WTC11 (cell line): Measurements from ENCODE around the gene LNX1. TPM values are rescaled to one million over a fixed set of nuclear protein-coding genes. Genes with fewer than 3 reads are reported as not detected.

Source experiments
- ATAC-seq: fragments of 200-7000 bp; cut with Tn5 transposase; 2 replicates; pipeline ENCODE4 v1.10.0; 2021; ENCODE audit warnings: mild to moderate bottlenecking, moderate library complexity
- CTCF ChIA-PET: fragments of 300-600 bp; sonication (Branson Sonifier 250); formaldehyde crosslinking; loops from one replicate; lab custom pipeline; 2021; ENCODE audit warnings: antibody characterized with exemption; lab: Charles Lee
- POLR2A ChIA-PET: fragments of 350-600 bp; sonication (Branson Sonifier 250); formaldehyde crosslinking; loops from one replicate; lab custom pipeline; 2021; ENCODE audit warnings: antibody characterized with exemption; lab: Charles Lee
- DNase-seq: peaks from one replicate; pipeline ENCODE4 v3.0.0; 2021; ENCODE audit warnings: low spot score
- H3K27ac Mint-ChIP-seq: 2 replicates; pipeline ENCODE4 v1.8.0; 2021; ENCODE audit warnings: mixed read lengths
- H3K27me3 Mint-ChIP-seq: 2 replicates; pipeline ENCODE4 v1.8.0; 2021; ENCODE audit warnings: low read depth, mild to moderate bottlenecking, moderate library complexity, mixed read lengths
- H3K36me3 Mint-ChIP-seq: 2 replicates; pipeline ENCODE4 v1.8.0; 2021; ENCODE audit warnings: mixed read lengths
- H3K4me1 Mint-ChIP-seq: 2 replicates; pipeline ENCODE4 v1.8.0; 2022; ENCODE audit warnings: mixed read lengths
- H3K4me3 Mint-ChIP-seq: 2 replicates; pipeline ENCODE4 v1.8.0; 2021; ENCODE audit warnings: mild to moderate bottlenecking, moderate library complexity, mixed read lengths
- H3K9me3 Mint-ChIP-seq: 2 replicates; pipeline ENCODE4 v1.8.0; 2021; ENCODE audit warnings: mixed read lengths
- ATF2 ChIP-seq: sonication (generic); formaldehyde crosslinking; IDR thresholded peaks from 2 replicates; pipeline ENCODE4 v1.8.1; 2022; ENCODE audit warnings: low read depth, missing genetic modification reagents, borderline replicate concordance
- CDX4 ChIP-seq: fragments of 250-450 bp; sonication (Bioruptor Pico); IDR thresholded peaks from 2 replicates; pipeline ENCODE4 v1.9.0; 2021; ENCODE audit warnings: moderate library complexity, mild to moderate bottlenecking, inconsistent platforms, borderline replicate concordance
- ESRRA ChIP-seq: sonication (generic); formaldehyde crosslinking; IDR thresholded peaks from 2 replicates; pipeline ENCODE4 v1.8.1; 2022; ENCODE audit warnings: mild to moderate bottlenecking, missing genetic modification reagents, borderline replicate concordance
- FOXK1 ChIP-seq: sonication (generic); formaldehyde crosslinking; IDR thresholded peaks from 2 replicates; pipeline ENCODE4 v1.8.0; 2022; ENCODE audit warnings: mild to moderate bottlenecking, moderate library complexity, missing genetic modification reagents
- FOXP4 ChIP-seq: sonication (generic); formaldehyde crosslinking; IDR thresholded peaks from 2 replicates; pipeline ENCODE4 v1.8.0; 2022; ENCODE audit warnings: mild to moderate bottlenecking, missing genetic modification reagents
- IRF2 ChIP-seq: sonication (generic); formaldehyde crosslinking; IDR thresholded peaks from 2 replicates; pipeline ENCODE4 v1.8.0; 2022; ENCODE audit warnings: low read depth, missing genetic modification reagents, borderline replicate concordance
- JAZF1 ChIP-seq: fragments of 250-450 bp; sonication (Bioruptor Pico); IDR thresholded peaks from 2 replicates; pipeline ENCODE4 v1.9.0; 2021; ENCODE audit warnings: moderate library complexity, mild to moderate bottlenecking, inconsistent platforms
- JUN ChIP-seq: sonication (generic); formaldehyde crosslinking; IDR thresholded peaks from 2 replicates; pipeline ENCODE4 v1.8.0; 2023; ENCODE audit warnings: mild to moderate bottlenecking, missing genetic modification reagents
- PRDM15 ChIP-seq: sonication (generic); formaldehyde crosslinking; IDR thresholded peaks from 2 replicates; pipeline ENCODE4 v1.8.0; 2022; ENCODE audit warnings: missing genetic modification reagents
- PRRX2 ChIP-seq: fragments of 250-450 bp; sonication (Bioruptor Pico); IDR thresholded peaks from 2 replicates; pipeline ENCODE4 v1.8.0; 2021; ENCODE audit warnings: mild to moderate bottlenecking
- RORB ChIP-seq: fragments of 250-450 bp; sonication (Bioruptor Pico); IDR thresholded peaks from 2 replicates; pipeline ENCODE4 v1.9.0; 2021; ENCODE audit warnings: mild to moderate bottlenecking
- SP1 ChIP-seq: sonication (generic); formaldehyde crosslinking; conservative IDR thresholded peaks from 2 replicates; pipeline ENCODE4 v1.8.1; 2022; ENCODE audit warnings: missing genetic modification reagents
- STAT6 ChIP-seq: sonication (generic); formaldehyde crosslinking; conservative IDR thresholded peaks from 2 replicates; pipeline ENCODE4 v1.8.1; 2023; ENCODE audit warnings: mild to moderate bottlenecking, low read depth, missing genetic modification reagents, moderate library complexity
- TEAD4 ChIP-seq: sonication (generic); formaldehyde crosslinking; IDR thresholded peaks from 2 replicates; pipeline ENCODE4 v1.8.0; 2022; ENCODE audit warnings: mild to moderate bottlenecking, missing genetic modification reagents
- USF2 ChIP-seq: sonication (generic); formaldehyde crosslinking; IDR thresholded peaks from 2 replicates; pipeline ENCODE4 v1.8.1; 2023; ENCODE audit warnings: mild to moderate bottlenecking, missing genetic modification reagents, moderate library complexity
- ZNF512 ChIP-seq: sonication (generic); formaldehyde crosslinking; IDR thresholded peaks from 2 replicates; pipeline ENCODE4 v1.8.1; 2022; ENCODE audit warnings: missing genetic modification reagents, borderline replicate concordance
- ZNF532 ChIP-seq: fragments of 250-450 bp; sonication (Bioruptor Pico); IDR thresholded peaks from 2 replicates; pipeline ENCODE4 v1.9.0; 2021; ENCODE audit warnings: mild to moderate bottlenecking, borderline replicate concordance
- ZNF671 ChIP-seq: fragments of 250-450 bp; sonication (Bioruptor Pico); IDR thresholded peaks from 2 replicates; pipeline ENCODE4 v1.8.0; 2021; ENCODE audit warnings: mild to moderate bottlenecking
- ZSCAN18 ChIP-seq: fragments of 250-450 bp; sonication (Bioruptor Pico); IDR thresholded peaks from 2 replicates; pipeline ENCODE4 v2.1.2; 2022; ENCODE audit warnings: mild to moderate bottlenecking, moderate library complexity
- total RNA-seq: library from RNA; stranded (reverse); gene quantifications from 3 replicates; pipeline ENCODE4 v1.2.3, GENCODE V29; 2021

Gene LNX1
- total RNA-seq, 1 experiment from 2014 or later, result 5.9 TPM

- H3K4me3 Mint-ChIP-seq, result no peak overlapping the region
- TF ChIP-seq STAT6 (CRISPR knock-in tag) (no peak), RORB (CRISPR knock-in tag) (no peak), TEAD4 (CRISPR knock-in tag) (no peak), CDX4 (CRISPR knock-in tag) (no peak), PRDM15 (CRISPR knock-in tag) (no peak), ZSCAN18 (CRISPR knock-in tag) (no peak), ZNF512 (CRISPR knock-in tag) (no peak), ZNF532 (CRISPR knock-in tag) (no peak), PRRX2 (CRISPR knock-in tag) (no peak), USF2 (CRISPR knock-in tag) (no peak), SP1 (CRISPR knock-in tag) (no peak), JAZF1 (CRISPR knock-in tag) (no peak), IRF2 (CRISPR knock-in tag) (no peak), ZNF671 (no peak), ESRRA (CRISPR knock-in tag) (no peak), ATF2 (CRISPR knock-in tag) (no peak), FOXK1 (CRISPR knock-in tag) (no peak), FOXP4 (CRISPR knock-in tag) (no peak), JUN (CRISPR knock-in tag) (no peak)
Observed at GRCh38 chr4:53441564-53441963, 149.7 kb downstream of the LNX1 start.

More at GRCh38 chr4:53441564-53441963, 149.7 kb downstream of the LNX1 start:
- H3K9me3 Mint-ChIP-seq, result no peaks in the 10 kb centered on the region
- ATAC-seq, result no peak
- POLR2A ChIA-PET, result no interaction called here
- no peaks in the 10 kb centered on the region for H3K27me3 Mint-ChIP-seq
- peaks cover 4% of the 10 kb centered on the region; the same call in 1 of the 2 replicates for H3K4me1 Mint-ChIP-seq
- H3K36me3 Mint-ChIP-seq, result peaks cover 16% of the 10 kb centered on the region
- no peak for DNase-seq
- H3K27ac Mint-ChIP-seq, result no peak overlapping the region
- CTCF ChIA-PET, result no interaction called here
